PFSK-1 (cell line): Measurements from ENCODE around the gene RCCD1.

Experiments used
- POLR2AphosphoS5 ChIP-seq: IDR thresholded peaks from 2 replicates; pipeline ENCODE4 v1.6.1; 2012; ENCODE audit warnings: low read depth, mild to moderate bottlenecking, control low read depth, low read length, moderate library complexity
- SIN3A ChIP-seq: IDR thresholded peaks from 2 replicates; pipeline ENCODE4 v1.6.1; 2012; ENCODE audit warnings: mild to moderate bottlenecking, low read length, moderate library complexity, borderline replicate concordance; ENCODE audit not compliant: insufficient read depth
- TAF1 ChIP-seq: IDR thresholded peaks from 2 replicates; pipeline ENCODE4 v1.6.1; 2012; ENCODE audit warnings: low read length, control low read depth, borderline replicate concordance; ENCODE audit not compliant: insufficient read depth
- TF ChIP-seq, protein P1 (sequence below), 2 experiments: IDR thresholded peaks; 2 replicates each; pipeline versions ENCODE4 v1.6.1 to v1.8.0; 2011 to 2012; ENCODE audit warnings: low read depth in 2 of 2, low read length in 2 of 2, control low read depth in 1 of 2, inconsistent platforms in 1 of 2, mild to moderate bottlenecking in 1 of 2, moderate library complexity in 1 of 2; ENCODE audit not compliant: insufficient read depth in 1 of 2

- TF ChIP-seq SIN3A (no peak), POLR2AphosphoS5 (no peak), TAF1 (no peak)
- TF ChIP-seq, protein P1, sequence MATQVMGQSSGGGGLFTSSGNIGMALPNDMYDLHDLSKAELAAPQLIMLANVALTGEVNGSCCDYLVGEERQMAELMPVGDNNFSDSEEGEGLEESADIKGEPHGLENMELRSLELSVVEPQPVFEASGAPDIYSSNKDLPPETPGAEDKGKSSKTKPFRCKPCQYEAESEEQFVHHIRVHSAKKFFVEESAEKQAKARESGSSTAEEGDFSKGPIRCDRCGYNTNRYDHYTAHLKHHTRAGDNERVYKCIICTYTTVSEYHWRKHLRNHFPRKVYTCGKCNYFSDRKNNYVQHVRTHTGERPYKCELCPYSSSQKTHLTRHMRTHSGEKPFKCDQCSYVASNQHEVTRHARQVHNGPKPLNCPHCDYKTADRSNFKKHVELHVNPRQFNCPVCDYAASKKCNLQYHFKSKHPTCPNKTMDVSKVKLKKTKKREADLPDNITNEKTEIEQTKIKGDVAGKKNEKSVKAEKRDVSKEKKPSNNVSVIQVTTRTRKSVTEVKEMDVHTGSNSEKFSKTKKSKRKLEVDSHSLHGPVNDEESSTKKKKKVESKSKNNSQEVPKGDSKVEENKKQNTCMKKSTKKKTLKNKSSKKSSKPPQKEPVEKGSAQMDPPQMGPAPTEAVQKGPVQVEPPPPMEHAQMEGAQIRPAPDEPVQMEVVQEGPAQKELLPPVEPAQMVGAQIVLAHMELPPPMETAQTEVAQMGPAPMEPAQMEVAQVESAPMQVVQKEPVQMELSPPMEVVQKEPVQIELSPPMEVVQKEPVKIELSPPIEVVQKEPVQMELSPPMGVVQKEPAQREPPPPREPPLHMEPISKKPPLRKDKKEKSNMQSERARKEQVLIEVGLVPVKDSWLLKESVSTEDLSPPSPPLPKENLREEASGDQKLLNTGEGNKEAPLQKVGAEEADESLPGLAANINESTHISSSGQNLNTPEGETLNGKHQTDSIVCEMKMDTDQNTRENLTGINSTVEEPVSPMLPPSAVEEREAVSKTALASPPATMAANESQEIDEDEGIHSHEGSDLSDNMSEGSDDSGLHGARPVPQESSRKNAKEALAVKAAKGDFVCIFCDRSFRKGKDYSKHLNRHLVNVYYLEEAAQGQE (IDR thresholded peaks at IDR 0.05; ENCODE audit: insufficient read depth in 1 of 2, low read depth in 2 of 2, low read length in 2 of 2) = no peak
These were observed 16.4 kb upstream of the RCCD1 start for GRCh38 chr15:90938261-90938660.
